Breast epithelium (tissue), 4 donors: ENCODE data around the gene TRPM2. TPM values are rescaled to one million over a fixed set of nuclear protein-coding genes. Genes with fewer than 3 reads are reported as not detected.
"Not testable (repeated sequence)": the region's sequence is repeated elsewhere in the genome, so short reads cannot be mapped to it uniquely, and the experiment has no call there.

Experiments used
- DNase-seq, 2 donors: peaks; one replicate each; pipeline ENCODE4 v3.0.0-alpha.2; 2019; ENCODE audit warnings: low spot score in 2 of 2
- H3K27ac ChIP-seq, 2 donors: fragments of 200-600 bp; sonication (generic) in 1 of 2; one replicate each; pipeline ENCODE4 v1.5.1; 2016 to 2019; ENCODE audit warnings: mild to moderate bottlenecking in 1 of 2
- H3K27me3 ChIP-seq, 2 donors: fragments of 200-600 bp; sonication (generic) in 1 of 2; one replicate each; pipeline versions ENCODE4 v1.5.1 to v1.6.0; 2017 to 2019; ENCODE audit warnings: control low read depth in 1 of 2, mild to moderate bottlenecking in 1 of 2
- H3K36me3 ChIP-seq: fragments of 200-600 bp; one replicate; pipeline ENCODE4 v1.5.1; 2019
- H3K4me1 ChIP-seq, 2 donors: fragments of 200-600 bp; sonication (generic); one replicate each; pipeline ENCODE4 v1.5.1; 2016 to 2019; ENCODE audit warnings: control low read depth in 1 of 2
- H3K4me3 ChIP-seq, 3 donors: fragments of 200-600 bp; sonication (generic); 1 replicate in 2 of 3; 2 replicates in 1 of 3; pipeline ENCODE4 v1.5.1; 2016 to 2019; ENCODE audit warnings: mild to moderate bottlenecking in 3 of 3, moderate library complexity in 2 of 3
- H3K9me3 ChIP-seq, 2 donors: fragments of 200-600 bp; sonication (generic) in 1 of 2; one replicate each; pipeline ENCODE4 v1.5.1; 2016 to 2019; ENCODE audit warnings: control low read depth in 1 of 2
- POLR2A ChIP-seq: fragments of 450-650 bp; IDR thresholded peaks from one replicate; pipeline ENCODE4 v1.6.1; 2016; ENCODE audit warnings: antibody characterized with exemption, mild to moderate bottlenecking, moderate library complexity
- POLR2AphosphoS5 ChIP-seq, 3 donors: sonication (generic); formaldehyde crosslinking; IDR thresholded peaks; one replicate each; pipeline ENCODE4 v1.6.1; 2017; ENCODE audit warnings: antibody characterized with exemption in 3 of 3
- intact Hi-C: fragments of 100-400 bp; cut with DNase I; formaldehyde crosslinking; loops from one replicate; pipeline ENCODE4 v1.15.1; 2023; ENCODE audit warnings: low total_unique reads
- total RNA-seq, 3 donors: library from RNA; depleted of rRNA; stranded (reverse); fragments of >200 nt; gene quantifications; one replicate each; pipeline ENCODE4 v1.1.0, GENCODE V29; 2016
- TF ChIP-seq, protein P1 (sequence below), 3 donors: fragments of 450-650 bp; IDR thresholded peaks; one replicate each; pipeline ENCODE4 v1.5.1; 2016 to 2017; ENCODE audit warnings: antibody characterized with exemption in 3 of 3, mild to moderate bottlenecking in 3 of 3, moderate library complexity in 3 of 3

Gene TRPM2
- total RNA-seq, 3 donors from 2014 or later: 4.3 to 7.9 (median 7.2) TPM

DNA sequence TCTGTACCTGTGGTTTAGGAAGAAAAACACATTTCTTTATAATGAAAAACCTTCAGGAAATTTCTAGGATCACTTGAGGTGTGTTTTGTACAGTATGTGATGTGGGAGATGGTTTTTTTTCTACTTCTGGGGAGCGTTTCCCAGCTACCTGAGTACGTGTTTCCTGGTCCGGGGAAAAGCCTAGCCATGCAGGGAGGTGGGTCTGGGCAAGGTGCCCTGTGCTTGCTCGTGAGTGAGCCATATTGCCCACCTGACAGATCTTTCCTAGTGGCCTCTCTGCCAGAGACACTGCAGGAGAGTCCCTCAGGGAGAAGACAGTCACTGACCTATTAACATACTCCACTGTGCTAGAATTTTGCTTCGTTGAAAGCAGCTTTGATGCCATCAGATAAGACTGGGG, 41.3 kb downstream of the TRPM2 start:
- intact Hi-C loops: no loop called here
- Histone ChIP-seq H3K36me3 (no peaks in the 10 kb centered on the region), H3K27ac (no peak overlapping the region), H3K9me3 (peaks cover 2 to 8% of the 10 kb centered on the region in 2 donors), H3K27me3 (peaks cover 0 to 27% of the 10 kb centered on the region in 2 donors), H3K4me3 (no peak overlapping the region), H3K4me1 (no peaks in the 10 kb centered on the region)
- no peak for DNase-seq
- TF ChIP-seq POLR2A: no peak
- no peak for TF ChIP-seq POLR2AphosphoS5 (IDR thresholded peaks at IDR 0.05)
- TF ChIP-seq, protein P1, sequence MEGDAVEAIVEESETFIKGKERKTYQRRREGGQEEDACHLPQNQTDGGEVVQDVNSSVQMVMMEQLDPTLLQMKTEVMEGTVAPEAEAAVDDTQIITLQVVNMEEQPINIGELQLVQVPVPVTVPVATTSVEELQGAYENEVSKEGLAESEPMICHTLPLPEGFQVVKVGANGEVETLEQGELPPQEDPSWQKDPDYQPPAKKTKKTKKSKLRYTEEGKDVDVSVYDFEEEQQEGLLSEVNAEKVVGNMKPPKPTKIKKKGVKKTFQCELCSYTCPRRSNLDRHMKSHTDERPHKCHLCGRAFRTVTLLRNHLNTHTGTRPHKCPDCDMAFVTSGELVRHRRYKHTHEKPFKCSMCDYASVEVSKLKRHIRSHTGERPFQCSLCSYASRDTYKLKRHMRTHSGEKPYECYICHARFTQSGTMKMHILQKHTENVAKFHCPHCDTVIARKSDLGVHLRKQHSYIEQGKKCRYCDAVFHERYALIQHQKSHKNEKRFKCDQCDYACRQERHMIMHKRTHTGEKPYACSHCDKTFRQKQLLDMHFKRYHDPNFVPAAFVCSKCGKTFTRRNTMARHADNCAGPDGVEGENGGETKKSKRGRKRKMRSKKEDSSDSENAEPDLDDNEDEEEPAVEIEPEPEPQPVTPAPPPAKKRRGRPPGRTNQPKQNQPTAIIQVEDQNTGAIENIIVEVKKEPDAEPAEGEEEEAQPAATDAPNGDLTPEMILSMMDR (IDR thresholded peaks at IDR 0.05): no peak

DNA sequence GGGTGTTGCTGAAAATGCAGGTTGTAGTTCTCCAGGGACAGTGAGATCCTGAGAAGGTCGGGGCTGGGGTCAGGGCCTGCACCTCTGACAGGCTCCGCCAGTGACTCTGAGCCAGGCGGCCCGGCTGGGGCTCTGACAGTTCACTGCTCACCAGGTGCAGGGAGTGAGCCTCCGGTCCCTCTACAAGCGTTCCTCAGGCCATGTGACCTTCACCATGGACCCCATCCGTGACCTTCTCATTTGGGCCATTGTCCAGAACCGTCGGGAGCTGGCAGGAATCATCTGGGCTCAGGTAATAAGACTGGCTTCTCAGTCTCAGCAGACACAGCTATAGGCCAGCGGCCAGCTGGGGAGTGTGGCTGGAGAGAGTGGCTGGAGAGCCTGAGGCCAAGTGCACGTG, 41.8 kb downstream of the TRPM2 start:
- H3K4me1 ChIP-seq: no peaks in the 10 kb centered on the region
- H3K27me3 ChIP-seq: peaks cover 0 to 32% of the 10 kb centered on the region in 2 donors
- intact Hi-C loops: no loop called here
- no peak for DNase-seq
- peaks cover 2 to 5% of the 10 kb centered on the region in 2 donors for H3K9me3 ChIP-seq
- no peak overlapping the region for H3K4me3 ChIP-seq
- H3K27ac ChIP-seq: no peak overlapping the region
- TF ChIP-seq POLR2AphosphoS5 (IDR thresholded peaks at IDR 0.05) (no peak), POLR2A (no peak)
- TF ChIP-seq, protein P1 (IDR thresholded peaks at IDR 0.05): no peak
- H3K36me3 ChIP-seq: no peaks in the 10 kb centered on the region

DNA sequence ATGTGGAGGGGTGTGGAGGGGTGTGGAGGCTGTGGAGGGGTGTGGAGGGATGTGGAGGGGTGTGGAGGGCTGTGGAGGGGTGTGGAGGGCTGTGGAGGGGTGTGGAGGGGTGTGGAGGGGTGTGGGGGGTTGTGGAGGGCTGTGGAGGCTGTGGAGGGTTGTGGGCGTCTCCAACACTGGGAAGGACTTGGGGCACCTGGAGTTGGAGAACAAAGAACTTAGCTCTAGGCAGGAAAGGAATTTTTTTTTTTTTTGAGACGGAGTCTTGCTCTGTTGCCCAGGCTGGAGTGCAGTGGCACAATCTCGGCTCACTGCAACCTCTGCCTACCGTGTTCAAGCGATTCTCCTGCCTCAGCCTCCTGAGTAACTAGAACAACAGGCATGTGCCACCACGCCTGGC, 43.4 kb downstream of the TRPM2 start:
- H3K4me1 ChIP-seq, DNase-seq, H3K36me3 ChIP-seq, H3K27ac ChIP-seq, intact Hi-C loops, H3K4me3 ChIP-seq, H3K9me3 ChIP-seq: not testable (repeated sequence)
- H3K27me3 ChIP-seq: peaks cover 0 to 22% of the 10 kb centered on the region in 2 donors

DNA sequence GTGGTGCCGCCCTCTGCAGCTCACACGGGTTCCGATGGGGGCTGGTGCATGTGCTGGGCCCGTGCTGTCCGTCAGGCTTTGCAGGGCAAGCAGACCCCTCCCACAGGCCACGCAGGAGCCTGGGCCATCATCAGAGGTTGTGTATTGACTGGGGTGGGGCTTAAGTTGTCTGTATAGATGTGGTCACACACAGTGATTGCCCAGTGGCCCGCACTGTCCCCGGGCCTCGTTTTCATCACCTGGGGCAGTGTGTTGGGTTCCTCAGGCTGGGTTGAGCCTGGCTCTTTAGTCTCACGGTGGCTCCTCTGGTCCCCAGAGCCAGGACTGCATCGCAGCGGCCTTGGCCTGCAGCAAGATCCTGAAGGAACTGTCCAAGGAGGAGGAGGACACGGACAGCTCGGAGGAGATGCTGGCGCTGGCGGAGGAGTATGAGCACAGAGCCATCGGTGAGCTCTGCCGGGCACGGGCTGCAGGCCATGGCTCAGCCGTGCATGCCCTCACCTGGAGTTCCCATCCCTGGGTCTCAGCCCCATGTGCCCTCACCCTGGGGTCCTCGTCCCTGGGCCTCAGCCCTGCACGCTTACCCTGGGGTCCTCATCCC, 44.1 kb downstream of the TRPM2 start:
- intact Hi-C loops: no loop called here
- peaks cover 0 to 22% of the 10 kb centered on the region in 2 donors for H3K27me3 ChIP-seq
- DNase-seq: no peak

GRCh38 chr21:44398499-44398898, 45.1 kb downstream of the TRPM2 start:
- Histone ChIP-seq H3K4me3 (no peak overlapping the region), H3K36me3 (no peaks in the 10 kb centered on the region), H3K27ac (no peak overlapping the region), H3K27me3 (peaks cover 0 to 22% of the 10 kb centered on the region in 2 donors), H3K4me1 (no peaks in the 10 kb centered on the region), H3K9me3 (no peaks in the 10 kb centered on the region)
- TF ChIP-seq POLR2AphosphoS5 (IDR thresholded peaks at IDR 0.05) (no peak), POLR2A (no peak)
- TF ChIP-seq, protein P1 (IDR thresholded peaks at IDR 0.05): no peak
- intact Hi-C loops: no loop called here
- no peak for DNase-seq

More for the DNA sequence above, 44.1 kb downstream of the TRPM2 start:
- Histone ChIP-seq H3K4me3 (no peak overlapping the region), H3K4me1 (no peaks in the 10 kb centered on the region), H3K9me3 (no peaks in the 10 kb centered on the region), H3K27ac (no peak overlapping the region), H3K36me3 (no peaks in the 10 kb centered on the region)
- TF ChIP-seq, protein P1 (IDR thresholded peaks at IDR 0.05): no peak
- TF ChIP-seq POLR2AphosphoS5 (IDR thresholded peaks at IDR 0.05) (no peak), POLR2A (no peak)
